ENCODE measurements around the gene DIP2C.
"Not testable (repeated sequence)": the region's sequence is repeated elsewhere in the genome, so short reads cannot be mapped to it uniquely, and the experiment has no call there.

The DIP2C gene

DNA sequence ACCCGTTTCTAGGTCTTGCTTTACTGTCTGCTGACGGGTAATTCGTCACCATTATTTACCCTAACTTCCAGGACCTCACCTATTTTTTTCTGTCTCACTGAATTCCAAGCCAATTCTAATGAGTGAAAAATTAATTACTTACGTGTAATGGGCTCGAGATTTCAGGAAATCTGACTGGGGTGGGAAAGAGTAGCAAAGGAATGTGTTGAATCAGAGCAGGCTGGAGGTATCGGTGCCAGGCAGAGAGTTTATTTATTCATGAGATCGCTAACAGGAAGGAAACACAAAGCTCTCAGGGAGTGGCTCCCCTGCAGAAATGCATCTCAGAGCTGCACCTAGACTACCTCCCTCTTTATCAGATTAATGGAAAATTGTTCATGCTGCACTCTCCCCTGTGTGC is 4.0 kb upstream of the DIP2C start:
- DNase-seq, result no peak

GRCh38 chr10:692682-693351 is 3.3 kb upstream of the DIP2C start:
- no peak for DNase-seq

- no peak for DNase-seq
These were observed 1.7 kb upstream of the DIP2C start for GRCh38 chr10:691216-691615.

- no peak for DNase-seq
These were observed 1.1 kb upstream of the DIP2C start for GRCh38 chr10:690372-691161.

GRCh38 chr10:689121-689451 is 382 bp downstream of the DIP2C start:
- DNase-seq, result no peak

GRCh38 chr10:688312-689120 is 952 bp downstream of the DIP2C start:
- no peak for DNase-seq

DNA sequence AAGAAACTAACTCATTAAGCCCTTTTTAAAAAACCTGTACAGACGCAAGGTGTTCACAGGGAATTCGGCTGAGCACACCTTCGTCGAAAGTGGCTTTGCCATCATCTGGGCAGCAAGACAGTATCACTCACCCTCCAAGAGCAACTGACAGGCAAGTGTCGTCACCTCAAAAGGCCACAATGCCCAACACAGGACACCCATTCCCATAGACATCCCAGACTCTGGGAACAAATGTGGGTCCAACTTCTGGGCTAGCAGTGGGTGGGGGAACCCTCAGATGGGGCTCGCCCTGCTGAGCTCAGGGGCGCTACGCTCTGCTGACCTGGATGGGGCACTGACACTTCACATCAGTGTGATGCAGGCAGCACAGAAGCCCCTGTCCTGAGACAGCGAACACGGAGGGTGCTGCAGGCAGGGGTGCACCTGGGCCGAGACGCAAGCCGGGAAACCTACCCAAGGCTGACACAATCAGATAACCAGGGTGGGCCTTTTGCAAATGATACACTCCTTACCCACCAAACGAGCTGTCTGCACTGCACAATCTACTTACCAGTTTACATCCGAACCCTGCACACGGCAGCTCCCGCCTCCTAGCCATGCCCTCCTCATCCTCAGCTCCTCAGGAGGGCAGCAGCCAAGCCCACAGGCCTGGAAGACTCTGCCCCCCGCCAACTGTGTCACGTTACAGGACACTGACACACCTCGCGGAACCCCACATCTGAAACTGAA is 1.7 kb downstream of the DIP2C start:
- no peak for DNase-seq

DNA sequence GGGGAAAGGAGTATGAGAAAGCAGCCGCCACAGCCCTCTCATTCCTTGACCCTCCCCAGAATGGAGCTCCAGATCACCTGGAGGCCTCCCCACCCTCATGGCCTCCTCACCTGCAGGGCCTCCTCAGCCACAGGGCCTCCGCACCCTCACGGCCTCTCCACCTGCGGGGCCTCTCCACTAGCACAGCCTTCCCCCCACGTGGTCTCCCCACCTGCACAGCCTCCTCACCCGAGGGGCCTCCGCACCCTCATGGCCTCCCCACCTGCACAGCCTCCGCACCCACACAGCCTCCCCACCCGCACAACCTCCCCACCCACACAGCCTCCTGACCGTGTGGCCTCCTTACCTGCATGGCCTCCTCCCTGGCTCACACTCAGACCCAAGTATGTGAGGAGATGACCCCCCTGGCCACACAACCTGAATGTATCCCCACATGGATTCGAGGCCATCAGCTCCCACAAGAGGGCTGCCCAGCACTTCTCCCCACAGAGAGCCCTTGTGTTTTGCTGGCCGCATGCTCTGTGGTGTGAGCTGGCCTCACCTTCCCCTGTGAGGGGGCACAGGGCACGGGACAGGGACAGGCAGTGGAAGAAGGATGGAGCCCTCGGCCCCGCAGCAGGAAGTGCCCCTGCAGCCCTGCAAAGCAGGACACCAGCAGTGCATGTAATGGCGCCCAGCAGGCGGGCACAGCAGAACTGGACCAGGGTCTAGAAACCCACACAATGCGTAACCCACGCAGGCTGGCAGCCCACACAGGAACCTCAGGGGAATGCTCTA is 3.1 kb downstream of the DIP2C start:
- DNase-seq, result no peak

DNA sequence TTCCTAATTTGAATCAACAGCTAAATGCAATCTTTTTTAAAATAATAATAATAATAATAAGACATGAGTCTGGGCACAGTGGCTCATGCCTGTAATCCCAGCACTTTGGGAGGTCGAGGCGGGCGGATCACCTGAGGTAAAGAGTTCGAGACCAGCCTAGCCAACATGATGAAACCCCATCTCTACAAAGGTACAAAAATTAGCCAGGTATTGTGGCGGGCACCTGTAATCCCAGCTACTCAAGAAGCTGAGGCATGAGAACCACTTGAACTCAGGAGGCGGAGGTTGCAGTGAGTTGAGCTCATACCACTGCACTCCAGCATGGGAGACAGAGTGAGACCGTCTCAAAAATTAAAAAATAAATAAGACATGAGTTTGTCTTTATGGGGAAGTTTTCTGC is 3.9 kb downstream of the DIP2C start:
- DNase-seq, result no peak

DNA sequence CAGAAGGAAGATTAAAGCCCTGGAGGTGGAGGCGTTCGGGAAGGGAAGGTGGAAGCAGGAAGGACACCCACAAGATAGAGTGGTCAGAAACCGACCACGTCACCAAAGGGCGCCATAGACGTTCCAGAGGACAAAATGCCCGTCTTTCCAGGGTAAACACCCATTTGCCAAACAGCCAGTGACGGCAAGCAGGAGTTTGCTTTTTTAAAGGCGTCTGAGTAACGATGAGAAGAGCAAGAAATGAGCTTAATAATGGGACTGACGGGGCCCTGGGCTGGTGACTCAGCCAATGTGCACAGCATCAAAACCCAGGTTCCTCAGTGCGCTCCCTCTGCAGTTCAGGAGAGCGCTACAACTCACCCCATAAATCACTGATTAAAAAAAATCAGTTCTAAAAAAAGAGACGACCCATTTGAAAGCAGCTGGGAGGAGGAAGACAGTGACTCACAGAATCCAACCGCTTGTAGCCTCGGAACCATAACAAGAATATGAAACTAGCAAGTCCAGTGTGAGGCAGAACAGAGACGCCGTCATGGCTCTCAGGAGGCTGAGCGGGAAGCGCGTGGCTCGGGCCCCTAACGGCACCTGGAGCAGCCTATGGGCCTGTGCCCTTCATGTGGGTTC is 5.9 kb downstream of the DIP2C start:
- DNase-seq, result peak; percentile 76

GRCh38 chr10:682931-683447 is 6.5 kb downstream of the DIP2C start:
- DNase-seq, result no peak

DNA sequence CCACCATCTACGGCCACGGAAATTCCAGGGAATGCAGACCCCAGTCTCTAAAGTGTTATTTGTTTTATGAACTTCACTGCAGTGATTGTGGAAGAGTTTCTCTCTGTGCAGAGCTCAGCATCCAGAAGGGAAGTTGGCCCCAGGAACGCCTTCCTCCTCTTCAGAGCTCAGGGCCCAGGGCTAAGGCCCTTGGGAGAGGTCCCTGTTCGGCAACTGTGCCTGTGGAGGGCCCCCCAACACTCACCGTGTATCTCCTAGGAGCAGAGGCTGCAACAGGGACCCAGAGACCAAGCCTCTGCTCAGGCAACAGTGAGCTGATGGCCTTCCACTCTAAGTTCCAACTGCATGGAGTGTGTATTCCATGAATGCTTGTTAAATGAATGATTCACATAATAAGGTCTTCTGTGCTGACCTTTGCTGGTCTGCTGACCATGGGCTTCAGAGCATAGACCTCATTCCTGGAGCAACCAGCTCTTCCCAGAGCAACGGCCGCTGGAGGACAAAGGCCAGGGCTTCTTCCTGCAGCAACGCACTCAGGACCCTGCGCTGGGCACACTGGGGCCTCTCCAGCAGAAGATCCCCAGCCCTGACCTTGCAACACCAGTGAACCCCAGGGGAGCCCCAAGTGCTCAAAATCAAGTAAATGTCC is 7.7 kb downstream of the DIP2C start:
- DNase-seq, result no peak

- no peak for DNase-seq
These were observed 8.7 kb downstream of the DIP2C start for GRCh38 chr10:680745-681144.

- DNase-seq, result peak; percentile 79
These were observed 9.3 kb downstream of the DIP2C start for GRCh38 chr10:680146-680545.

- no peak for DNase-seq
These were observed 9.9 kb downstream of the DIP2C start for GRCh38 chr10:679556-679955.

DNA sequence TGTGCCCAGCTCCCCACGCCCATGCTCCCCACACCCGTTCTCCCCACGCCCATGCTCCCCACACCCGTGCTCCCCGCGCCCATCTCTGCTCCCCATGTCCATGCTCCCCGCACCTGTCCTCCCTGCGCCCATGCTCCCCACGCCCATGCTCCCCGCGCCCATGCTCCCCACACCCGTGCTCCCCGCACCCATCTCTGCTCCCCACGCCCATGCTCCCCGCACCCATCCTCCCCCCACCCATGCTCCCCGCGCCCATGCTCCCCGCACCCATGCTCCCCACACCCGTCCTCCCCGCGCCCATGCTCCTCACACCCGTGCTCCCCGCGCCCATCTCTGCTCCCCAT is 10.8 kb downstream of the DIP2C start:
- DNase-seq, result not testable (repeated sequence)

- no peak for DNase-seq
These were observed 11.5 kb downstream of the DIP2C start for GRCh38 chr10:677750-678661.

DNA sequence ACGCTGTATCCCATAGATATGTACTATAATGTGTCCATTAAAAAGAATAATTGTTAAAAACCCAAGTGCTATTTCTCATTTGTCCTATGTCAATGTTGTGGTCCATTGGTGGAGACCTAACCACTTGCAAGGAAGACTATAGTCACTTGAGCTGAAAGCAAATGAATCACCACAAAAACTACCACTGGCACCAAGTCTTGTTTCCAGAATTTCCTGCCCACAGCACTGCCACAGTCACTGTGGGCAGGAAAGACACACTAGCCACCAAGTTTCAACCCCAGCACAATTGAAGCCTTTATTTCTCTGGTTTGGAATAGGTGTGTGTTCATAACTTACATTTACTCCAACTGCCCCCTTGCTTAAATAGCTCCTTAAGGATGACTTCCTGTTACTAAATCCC is 12.4 kb downstream of the DIP2C start:
- DNase-seq, result no peak

GRCh38 chr10:676178-676577 is 13.3 kb downstream of the DIP2C start:
- DNase-seq, result no peak

- no peak for DNase-seq
These were observed 13.9 kb downstream of the DIP2C start for GRCh38 chr10:675532-675931.
